GM13976 (cell line): ENCODE measurements around the gene SLC2A13.
A peak's percentile ranks its signal among the peaks of the same experiment; 100 is the strongest.

Source experiments
- DNase-seq: peaks from one replicate; pipeline ENCODE4 v3.0.0; 2012; ENCODE audit warnings: low spot score
- CTCF ChIP-seq: IDR thresholded peaks from 2 replicates; pipeline ENCODE4 v1.5.1; 2012; ENCODE audit warnings: borderline replicate concordance, mild to moderate bottlenecking; ENCODE audit not compliant: insufficient read depth; ENCODE audit errors: extremely low read depth, missing control alignments, control extremely low read depth
- in situ Hi-C: fragments of 300-500 bp; cut with MboI; formaldehyde crosslinking; loops from one replicate; pipeline ENCODE4 v1.12.0; 2022; ENCODE audit warnings: low sequenced_read_pairs, mixed read lengths, inconsistent platforms; ENCODE audit not compliant: unreplicated experiment

Gene SLC2A13

GRCh38 chr12:40107098-40107802 is 1.4 kb upstream of the SLC2A13 start:
- TF ChIP-seq CTCF, result peak; percentile 90
- in situ Hi-C loops, result loop anchor here (25.0 kb wide), 1 partner anchor 345 kb away; no protein-coding TSS in a partner anchor
- DNase-seq, result peak; percentile 68

- in situ Hi-C loops, result loop anchor here (25.0 kb wide), 1 partner anchor 344 kb away; no protein-coding TSS in a partner anchor
- no peak for DNase-seq
- TF ChIP-seq CTCF, result no peak
Measured at GRCh38 chr12:40106655-40107054, 774 bp upstream of the SLC2A13 start.

- no peak for DNase-seq
- in situ Hi-C loops, result loop anchor here (25.0 kb wide), 1 partner anchor 344 kb away; no protein-coding TSS in a partner anchor
- TF ChIP-seq CTCF, result no peak
Measured at GRCh38 chr12:40106202-40106533, 287 bp upstream of the SLC2A13 start.

- no peak for DNase-seq
- TF ChIP-seq CTCF, result no peak
- in situ Hi-C loops, result loop anchor here (25.0 kb wide), 1 partner anchor 343 kb away; no protein-coding TSS in a partner anchor
Measured at GRCh38 chr12:40105265-40105514, 691 bp downstream of the SLC2A13 start.

GRCh38 chr12:40104461-40105264 is 1.2 kb downstream of the SLC2A13 start:
- in situ Hi-C loops, result loop anchor here (25.0 kb wide), 1 partner anchor 342 kb away; no protein-coding TSS in a partner anchor
- TF ChIP-seq CTCF, result no peak
- DNase-seq, result no peak

- no peak for TF ChIP-seq CTCF
- in situ Hi-C loops, result loop anchor here (25.0 kb wide), 1 partner anchor 341 kb away; no protein-coding TSS in a partner anchor
- DNase-seq, result no peak
Measured at GRCh38 chr12:40103043-40103442, 2.8 kb downstream of the SLC2A13 start.
